SK-N-SH (cell line): ENCODE data around the gene NDUFS6. TPM values are rescaled to one million over a fixed set of nuclear protein-coding genes. Genes with fewer than 3 reads are reported as not detected.

Experiments used
- CTCF ChIA-PET: fragments of 300-600, 350-600 bp; formaldehyde crosslinking; extraction: SDS; loops from one replicate; lab custom pipeline; 2021; lab: Yijun Ruan, JAX
- POLR2A ChIA-PET: fragments of 350-600 bp; sonication (Branson Sonifier 250); formaldehyde crosslinking; extraction: SDS; loops from one replicate; lab custom pipeline; 2020; ENCODE audit warnings: antibody characterized with exemption, inconsistent platforms; lab: Yijun Ruan, JAX
- DNase-seq: peaks from one replicate; pipeline ENCODE4 v3.0.0; 2012
- H2AFZ ChIP-seq: fragments of 200-600 bp; sonication (generic); 2 replicates; pipeline ENCODE4 v1.8.1; 2016; ENCODE audit warnings: antibody characterized with exemption, mild to moderate bottlenecking, low read depth
- H3F3A ChIP-seq: fragments of 200-600 bp; sonication (generic); replicated peaks from 2 replicates; pipeline ENCODE3; 2016; ENCODE audit warnings: antibody characterized with exemption, mild to moderate bottlenecking; ENCODE audit not compliant: insufficient read depth
- H3K27ac ChIP-seq, 2 experiments: fragments of 200-500 bp in 1 of 2; fragments of 200-600 bp in 1 of 2; sonication (Bioruptor generic) in 1 of 2; sonication (generic), shearing (Covaris generic) in 1 of 2; 2 replicates each; pipeline versions ENCODE4 v1.5.1 to v1.6.1; 2014 to 2016; ENCODE audit warnings: low read depth in 2 of 2, inconsistent platforms in 1 of 2, low read length in 1 of 2, mild to moderate bottlenecking in 1 of 2, mixed read lengths in 1 of 2
- H3K27me3 ChIP-seq: fragments of 200-600 bp; sonication (generic), shearing (Covaris generic); 2 replicates; pipeline ENCODE4 v1.6.1; 2016; ENCODE audit warnings: mixed run types; ENCODE audit not compliant: insufficient read depth
- H3K36me3 ChIP-seq, 2 experiments: fragments of 200-500 bp in 1 of 2; fragments of 200-600 bp in 1 of 2; sonication (Bioruptor generic) in 1 of 2; sonication (generic) in 1 of 2; replicated peaks in 1 of 2; 2 replicates each; pipeline versions ENCODE3 to v1.5.1; 2014 to 2016; ENCODE audit warnings: low read length in 1 of 2, mild to moderate bottlenecking in 1 of 2; ENCODE audit not compliant: insufficient read depth in 2 of 2, control insufficient read depth in 1 of 2
- H3K4me1 ChIP-seq, 2 experiments: fragments of 200-500 bp in 1 of 2; fragments of 200-600 bp in 1 of 2; sonication (Bioruptor generic) in 1 of 2; sonication (generic), shearing (Covaris generic) in 1 of 2; 2 replicates each; pipeline versions ENCODE4 v1.5.1 to v1.6.1; 2014 to 2016; ENCODE audit warnings: low read depth in 1 of 2, low read length in 1 of 2, mixed run types in 1 of 2; ENCODE audit not compliant: insufficient read depth in 2 of 2, control insufficient read depth in 1 of 2
- H3K4me2 ChIP-seq: fragments of 200-600 bp; sonication (generic), shearing (Covaris generic); 2 replicates; pipeline ENCODE4 v1.6.1; 2017; ENCODE audit warnings: mixed run types
- H3K4me3 ChIP-seq, 2 experiments: fragments of 200-500 bp in 1 of 2; fragments of 200-600 bp in 1 of 2; sonication (Bioruptor generic) in 1 of 2; sonication (generic), shearing (Covaris generic) in 1 of 2; 2 replicates each; pipeline versions ENCODE4 v1.5.1 to v1.8.1; 2014 to 2016; ENCODE audit warnings: low read depth in 2 of 2, inconsistent platforms in 1 of 2, low read length in 1 of 2, mild to moderate bottlenecking in 1 of 2, mixed read lengths in 1 of 2, moderate library complexity in 1 of 2
- H3K79me2 ChIP-seq: fragments of 200-600 bp; sonication (generic); 2 replicates; pipeline ENCODE4 v1.8.1; 2017; ENCODE audit warnings: mild to moderate bottlenecking; ENCODE audit not compliant: insufficient read depth
- H3K9ac ChIP-seq: fragments of 200-600 bp; sonication (generic); 2 replicates; pipeline ENCODE4 v1.6.1; 2017; ENCODE audit warnings: mixed run types
- H3K9me2 ChIP-seq: fragments of 200-600 bp; sonication (generic); 2 replicates; pipeline ENCODE4 v1.6.1; 2017; ENCODE audit warnings: mixed run types
- H3K9me3 ChIP-seq: fragments of 200-600 bp; sonication (generic); 2 replicates; pipeline ENCODE4 v1.6.1; 2017; ENCODE audit warnings: mixed run types, mild to moderate bottlenecking, moderate library complexity
- H4K20me1 ChIP-seq: fragments of 200-600 bp; sonication (generic); 2 replicates; pipeline ENCODE4 v1.6.1; 2017; ENCODE audit warnings: mild to moderate bottlenecking, mixed run types; ENCODE audit not compliant: insufficient read depth
- CTCF ChIP-seq: fragments of 200-600 bp; sonication (generic); IDR thresholded peaks from 2 replicates; pipeline ENCODE4 v1.6.1; 2017; ENCODE audit warnings: antibody characterized with exemption, mild to moderate bottlenecking, moderate library complexity
- FOXJ3 ChIP-seq: sonication (generic); formaldehyde crosslinking; IDR thresholded peaks from 2 replicates; pipeline ENCODE4 v1.5.1; 2020; ENCODE audit warnings: mild to moderate bottlenecking, missing genetic modification reagents
- JUND ChIP-seq: IDR thresholded peaks from 2 replicates; pipeline ENCODE4 v1.4.0; 2012
- NRF1 ChIP-seq: IDR thresholded peaks from 2 replicates; pipeline ENCODE4 v1.6.1; 2012; ENCODE audit warnings: low read depth, mild to moderate bottlenecking, low read length
- POLR2AphosphoS5 ChIP-seq: IDR thresholded peaks from 2 replicates; pipeline ENCODE4 v1.6.1; 2012; ENCODE audit warnings: low read depth, low read length
- SIN3A ChIP-seq: IDR thresholded peaks from 2 replicates; pipeline ENCODE4 v1.6.1; 2012; ENCODE audit warnings: low read depth, mild to moderate bottlenecking, low read length, moderate library complexity, borderline replicate concordance
- TEAD4 ChIP-seq: IDR thresholded peaks from 2 replicates; pipeline ENCODE4 v1.4.0; 2012; ENCODE audit warnings: mild to moderate bottlenecking, borderline replicate concordance; ENCODE audit not compliant: insufficient read depth
- YY1 ChIP-seq: IDR thresholded peaks from 2 replicates; pipeline ENCODE4 v1.4.0; 2012; ENCODE audit warnings: low read depth, mild to moderate bottlenecking
- WGBS: methylation state at CpG from one replicate; pipeline ENCODE4 v1.1.6; 2017; ENCODE audit warnings: low lambda C conversion rate; 5-methylcytosine and 5-hydroxymethylcytosine counted together
- polyA plus RNA-seq, 3 experiments: library from polyadenylated mRNA; depleted of rRNA; stranded (reverse); fragments of >200 nt; gene quantifications; 2 replicates each; pipeline ENCODE4 v1.2.3, GENCODE V29; 2012
- TF ChIP-seq, protein P1 (sequence below): IDR thresholded peaks from 2 replicates; pipeline ENCODE4; 2012
- TF ChIP-seq, protein P2 (sequence below): IDR thresholded peaks from 2 replicates; pipeline ENCODE4 v1.6.1; 2012; ENCODE audit warnings: mild to moderate bottlenecking, low read depth, low read length, moderate library complexity

Gene NDUFS6
- polyA plus RNA-seq, 1 of the 3 experiments (the other 2 are of a cell fraction) = 316 TPM

- DNase-seq = no peak
- no peaks in the 10 kb centered on the region for H3K79me2 ChIP-seq
- no peaks in the 10 kb centered on the region for H3K4me1 ChIP-seq
- no peak overlapping the region for H3K9ac ChIP-seq
- H3K4me2 ChIP-seq = no peak overlapping the region
- no peaks in the 10 kb centered on the region for H3K9me3 ChIP-seq
- POLR2A ChIA-PET = no interaction called here
- TF ChIP-seq YY1 (no peak), TEAD4 (no peak), CTCF (no peak), FOXJ3 (no peak), JUND (no peak), POLR2AphosphoS5 (no peak), SIN3A (no peak), NRF1 (no peak)
- TF ChIP-seq, protein P1, sequence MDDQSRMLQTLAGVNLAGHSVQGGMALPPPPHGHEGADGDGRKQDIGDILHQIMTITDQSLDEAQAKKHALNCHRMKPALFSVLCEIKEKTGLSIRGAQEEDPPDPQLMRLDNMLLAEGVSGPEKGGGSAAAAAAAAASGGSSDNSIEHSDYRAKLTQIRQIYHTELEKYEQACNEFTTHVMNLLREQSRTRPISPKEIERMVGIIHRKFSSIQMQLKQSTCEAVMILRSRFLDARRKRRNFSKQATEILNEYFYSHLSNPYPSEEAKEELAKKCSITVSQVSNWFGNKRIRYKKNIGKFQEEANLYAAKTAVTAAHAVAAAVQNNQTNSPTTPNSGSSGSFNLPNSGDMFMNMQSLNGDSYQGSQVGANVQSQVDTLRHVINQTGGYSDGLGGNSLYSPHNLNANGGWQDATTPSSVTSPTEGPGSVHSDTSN = no peak
- TF ChIP-seq, protein P2, sequence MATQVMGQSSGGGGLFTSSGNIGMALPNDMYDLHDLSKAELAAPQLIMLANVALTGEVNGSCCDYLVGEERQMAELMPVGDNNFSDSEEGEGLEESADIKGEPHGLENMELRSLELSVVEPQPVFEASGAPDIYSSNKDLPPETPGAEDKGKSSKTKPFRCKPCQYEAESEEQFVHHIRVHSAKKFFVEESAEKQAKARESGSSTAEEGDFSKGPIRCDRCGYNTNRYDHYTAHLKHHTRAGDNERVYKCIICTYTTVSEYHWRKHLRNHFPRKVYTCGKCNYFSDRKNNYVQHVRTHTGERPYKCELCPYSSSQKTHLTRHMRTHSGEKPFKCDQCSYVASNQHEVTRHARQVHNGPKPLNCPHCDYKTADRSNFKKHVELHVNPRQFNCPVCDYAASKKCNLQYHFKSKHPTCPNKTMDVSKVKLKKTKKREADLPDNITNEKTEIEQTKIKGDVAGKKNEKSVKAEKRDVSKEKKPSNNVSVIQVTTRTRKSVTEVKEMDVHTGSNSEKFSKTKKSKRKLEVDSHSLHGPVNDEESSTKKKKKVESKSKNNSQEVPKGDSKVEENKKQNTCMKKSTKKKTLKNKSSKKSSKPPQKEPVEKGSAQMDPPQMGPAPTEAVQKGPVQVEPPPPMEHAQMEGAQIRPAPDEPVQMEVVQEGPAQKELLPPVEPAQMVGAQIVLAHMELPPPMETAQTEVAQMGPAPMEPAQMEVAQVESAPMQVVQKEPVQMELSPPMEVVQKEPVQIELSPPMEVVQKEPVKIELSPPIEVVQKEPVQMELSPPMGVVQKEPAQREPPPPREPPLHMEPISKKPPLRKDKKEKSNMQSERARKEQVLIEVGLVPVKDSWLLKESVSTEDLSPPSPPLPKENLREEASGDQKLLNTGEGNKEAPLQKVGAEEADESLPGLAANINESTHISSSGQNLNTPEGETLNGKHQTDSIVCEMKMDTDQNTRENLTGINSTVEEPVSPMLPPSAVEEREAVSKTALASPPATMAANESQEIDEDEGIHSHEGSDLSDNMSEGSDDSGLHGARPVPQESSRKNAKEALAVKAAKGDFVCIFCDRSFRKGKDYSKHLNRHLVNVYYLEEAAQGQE = no peak
- no peak overlapping the region for H3K27ac ChIP-seq
- 7% methylated on average over 6 of the region's 14 CpGs for WGBS
- H3F3A ChIP-seq = no peaks in the 10 kb centered on the region
- H3K9me2 ChIP-seq = no peaks in the 10 kb centered on the region
- no peak overlapping the region for H3K4me3 ChIP-seq
- H3K27me3 ChIP-seq = peaks cover 59% of the 10 kb centered on the region
- CTCF ChIA-PET = interaction anchor here (2.8 kb wide), 1 partner anchor 9 kb away, joined by 13 read pairs; no protein-coding TSS in a partner anchor
- H3K36me3 ChIP-seq = no peaks in the 10 kb centered on the region
- H4K20me1 ChIP-seq = no peaks in the 10 kb centered on the region
- H2AFZ ChIP-seq = no peak overlapping the region
Observed at GRCh38 chr5:1754531-1755220, 46.5 kb upstream of the NDUFS6 start.
